GM12878 (cell line): Measurements from ENCODE around the gene FCER1G. TPM values are rescaled to one million over a fixed set of nuclear protein-coding genes. Genes with fewer than 3 reads are reported as not detected.
A peak's percentile ranks its signal among the peaks of the same experiment; 100 is the strongest.

ENCODE experiments used
- ASH2L ChIP-seq: fragments of 300-600, 200-600 bp; sonication (generic); IDR thresholded peaks from 2 replicates; pipeline ENCODE4 v1.6.1; 2017; ENCODE audit warnings: low read depth, mild to moderate bottlenecking, borderline replicate concordance
- CBX5 ChIP-seq: sonication (generic); IDR thresholded peaks from 2 replicates; pipeline ENCODE4 v1.6.1; 2016; ENCODE audit warnings: low read depth, moderate library complexity, mild to moderate bottlenecking, inconsistent platforms
- DPF2 ChIP-seq: fragments of 450-650 bp; IDR thresholded peaks from 2 replicates; pipeline ENCODE4 v1.6.1; 2017; ENCODE audit warnings: mild to moderate bottlenecking
- EP300 ChIP-seq, 2 experiments: fragments of 150-350 bp in 1 of 2; IDR thresholded peaks; 2 replicates each; pipeline ENCODE4 v1.6.1; 2011 to 2012; ENCODE audit warnings: low read depth in 2 of 2, low read length in 2 of 2, borderline replicate concordance in 1 of 2, improper control_type of control experiment in 1 of 2, inconsistent platforms in 1 of 2; ENCODE audit not compliant: control insufficient read depth in 1 of 2
- FOS ChIP-seq: IDR thresholded peaks from 3 replicates; pipeline ENCODE4 v1.6.1; 2011; ENCODE audit warnings: borderline replicate concordance; ENCODE audit not compliant: insufficient read length; ENCODE audit errors: extremely low read depth
- FOXM1 ChIP-seq: IDR thresholded peaks from 2 replicates; pipeline ENCODE4 v1.6.1; 2012; ENCODE audit warnings: low read depth, mild to moderate bottlenecking, inconsistent platforms, low read length, moderate library complexity
- IKZF1 ChIP-seq: fragments of 450-650 bp; conservative IDR thresholded peaks from 2 replicates; pipeline ENCODE4 v1.6.1; 2017; ENCODE audit warnings: antibody characterized with exemption, mild to moderate bottlenecking
- LARP7 ChIP-seq: fragments of 450-650 bp; IDR thresholded peaks from 2 replicates; pipeline ENCODE4 v1.6.1; 2017; ENCODE audit warnings: mild to moderate bottlenecking
- MTA3 ChIP-seq: IDR thresholded peaks from 2 replicates; pipeline ENCODE4 v1.6.1; 2012; ENCODE audit warnings: low read length, inconsistent platforms, borderline replicate concordance
- RCOR1 ChIP-seq: conservative IDR thresholded peaks from 2 replicates; pipeline ENCODE4 v1.6.1; 2012; ENCODE audit warnings: low read depth, low read length, improper control_type of control experiment
- SREBF2 ChIP-seq: IDR thresholded peaks from 2 replicates; pipeline ENCODE4 v1.6.1; 2012; ENCODE audit warnings: mild to moderate bottlenecking, low read length
- SUPT20H ChIP-seq: IDR thresholded peaks from 2 replicates; pipeline ENCODE4 v1.6.1; 2011; ENCODE audit warnings: low read depth, mild to moderate bottlenecking, low read length, moderate library complexity, borderline replicate concordance; ENCODE audit not compliant: control insufficient read depth
- polyA plus RNA-seq, 11 experiments: library from polyadenylated mRNA; depleted of rRNA in 4 of 11; unstranded in 6 of 11; stranded (reverse) in 5 of 11; fragments of >200 nt; fragmentation: Nextera tagmentation in 4 of 11; fragmentation: Illumina TruSeq in 1 of 11; extraction: Ambion mirVana in 4 of 11; extraction: Trizol in 1 of 11; gene quantifications; 1 replicate in 1 of 11; 2 replicates in 10 of 11; pipeline versions ENCODE4 v1.2.1 to v1.2.3, GENCODE V29; 2011 to 2016; ENCODE audit warnings: inconsistent platforms in 2 of 11, missing spikeins in 2 of 11, low read depth in 1 of 11
- total RNA-seq, 4 experiments: library from RNA; depleted of rRNA in 3 of 4; stranded (reverse); fragments of >200 nt in 3 of 4; fragmentation: Illumina TruSeq in 1 of 4; extraction: Trizol in 1 of 4; gene quantifications; 2 replicates each; pipeline versions ENCODE4 v1.2.1 to v1.2.3, GENCODE V29; 2013 to 2021
- TF ChIP-seq, protein P1 (sequence below): fragments of 450-650 bp; formaldehyde crosslinking; IDR thresholded peaks from 2 replicates; pipeline ENCODE4 v1.4.0; 2022; ENCODE audit warnings: mild to moderate bottlenecking, moderate library complexity
- TF ChIP-seq, protein P2 (sequence below): fragments of 450-650 bp; formaldehyde crosslinking; IDR thresholded peaks from 2 replicates; pipeline ENCODE4 v1.4.0; 2020; ENCODE audit warnings: mild to moderate bottlenecking, moderate library complexity
- TF ChIP-seq, protein P3 (sequence below): IDR thresholded peaks from 2 replicates; pipeline ENCODE4 v1.6.1; 2011; ENCODE audit warnings: low read depth, low read length, improper control_type of control experiment, borderline replicate concordance
- TF ChIP-seq, protein P4 (sequence below): fragments of 450-650 bp; conservative IDR thresholded peaks from 2 replicates; pipeline ENCODE4 v1.6.1; 2017; ENCODE audit warnings: mild to moderate bottlenecking, moderate library complexity
- TF ChIP-seq, protein P5 (sequence below), 3 experiments: IDR thresholded peaks in 2 of 3; conservative IDR thresholded peaks in 1 of 3; 2 replicates each; pipeline ENCODE4 v1.5.1; 2011; ENCODE audit warnings: low read depth in 3 of 3, low read length in 3 of 3, mild to moderate bottlenecking in 3 of 3, control low read depth in 2 of 3, moderate library complexity in 2 of 3, inconsistent platforms in 1 of 3, mixed read lengths in 1 of 3; ENCODE audit not compliant: control insufficient read depth in 2 of 3, insufficient read depth in 1 of 3; ENCODE audit errors: extremely low read depth in 1 of 3

Gene FCER1G
- total and polyA plus RNA-seq, 10 of the 15 experiments (the other 5 are each of a cell fraction or from before 2014, with no cell fraction given) = 0.40 to 1.9 (median 0.89) TPM

DNA sequence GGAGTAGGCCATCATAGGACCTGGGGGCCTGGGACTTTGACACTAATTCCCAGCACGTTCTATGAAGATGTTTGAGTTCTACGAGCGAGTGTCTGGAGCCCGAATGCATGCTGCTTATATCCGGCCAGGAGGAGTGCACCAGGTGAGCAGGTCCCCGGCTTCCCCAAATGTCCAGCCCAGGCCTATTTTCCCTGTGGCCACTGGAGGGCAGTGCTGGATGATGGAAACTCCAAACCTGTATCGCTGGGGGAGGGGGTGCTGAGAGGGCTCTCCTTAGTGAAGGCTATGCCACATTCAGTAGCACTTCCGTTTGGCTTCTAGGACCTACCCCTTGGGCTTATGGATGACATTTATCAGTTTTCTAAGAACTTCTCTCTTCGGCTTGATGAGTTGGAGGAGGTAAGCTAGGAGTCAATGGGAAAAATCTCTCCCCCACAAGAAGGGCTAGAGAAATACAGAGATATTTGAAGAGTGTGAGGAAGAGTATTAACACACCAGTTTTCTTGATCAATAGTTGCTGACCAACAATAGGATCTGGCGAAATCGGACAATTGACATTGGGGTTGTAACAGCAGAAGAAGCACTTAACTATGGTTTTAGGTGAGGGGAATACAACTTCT, 5.2 kb upstream of the FCER1G start (continued):
- TF ChIP-seq, protein P1, sequence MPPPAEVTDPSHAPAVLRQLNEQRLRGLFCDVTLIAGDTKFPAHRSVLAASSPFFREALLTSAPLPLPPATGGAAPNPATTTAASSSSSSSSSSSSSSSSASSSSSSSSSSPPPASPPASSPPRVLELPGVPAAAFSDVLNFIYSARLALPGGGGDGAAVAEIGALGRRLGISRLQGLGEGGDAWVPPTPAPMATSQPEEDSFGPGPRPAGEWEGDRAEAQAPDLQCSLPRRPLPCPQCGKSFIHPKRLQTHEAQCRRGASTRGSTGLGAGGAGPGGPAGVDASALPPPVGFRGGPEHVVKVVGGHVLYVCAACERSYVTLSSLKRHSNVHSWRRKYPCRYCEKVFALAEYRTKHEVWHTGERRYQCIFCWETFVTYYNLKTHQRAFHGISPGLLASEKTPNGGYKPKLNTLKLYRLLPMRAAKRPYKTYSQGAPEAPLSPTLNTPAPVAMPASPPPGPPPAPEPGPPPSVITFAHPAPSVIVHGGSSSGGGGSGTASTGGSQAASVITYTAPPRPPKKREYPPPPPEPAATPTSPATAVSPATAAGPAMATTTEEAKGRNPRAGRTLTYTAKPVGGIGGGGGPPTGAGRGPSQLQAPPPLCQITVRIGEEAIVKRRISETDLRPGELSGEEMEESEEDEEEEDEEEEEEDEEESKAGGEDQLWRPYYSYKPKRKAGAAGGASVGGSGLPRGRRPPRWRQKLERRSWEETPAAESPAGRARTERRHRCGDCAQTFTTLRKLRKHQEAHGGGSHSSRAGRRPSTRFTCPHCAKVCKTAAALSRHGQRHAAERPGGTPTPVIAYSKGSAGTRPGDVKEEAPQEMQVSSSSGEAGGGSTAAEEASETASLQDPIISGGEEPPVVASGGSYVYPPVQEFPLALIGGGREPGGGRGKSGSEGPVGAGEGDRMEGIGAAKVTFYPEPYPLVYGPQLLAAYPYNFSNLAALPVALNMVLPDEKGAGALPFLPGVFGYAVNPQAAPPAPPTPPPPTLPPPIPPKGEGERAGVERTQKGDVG = no peak
- TF ChIP-seq SREBF2 (no peak), DPF2 (no peak), IKZF1 (0 out of 2 replicates have a peak, but pooled peaks have one; percentile 34), MTA3 (no peak), CBX5 (no peak), SUPT20H (no peak), RCOR1 (no peak), FOS (no peak), EP300 (IDR thresholded peaks at IDR 0.05; ENCODE audit: borderline replicate concordance in 1 of 2, control insufficient read depth in 1 of 2, low read depth in 2 of 2, low read length in 2 of 2) (no peak), FOXM1 (no peak), ASH2L (no peak), LARP7 (no peak)
- TF ChIP-seq, protein P2, sequence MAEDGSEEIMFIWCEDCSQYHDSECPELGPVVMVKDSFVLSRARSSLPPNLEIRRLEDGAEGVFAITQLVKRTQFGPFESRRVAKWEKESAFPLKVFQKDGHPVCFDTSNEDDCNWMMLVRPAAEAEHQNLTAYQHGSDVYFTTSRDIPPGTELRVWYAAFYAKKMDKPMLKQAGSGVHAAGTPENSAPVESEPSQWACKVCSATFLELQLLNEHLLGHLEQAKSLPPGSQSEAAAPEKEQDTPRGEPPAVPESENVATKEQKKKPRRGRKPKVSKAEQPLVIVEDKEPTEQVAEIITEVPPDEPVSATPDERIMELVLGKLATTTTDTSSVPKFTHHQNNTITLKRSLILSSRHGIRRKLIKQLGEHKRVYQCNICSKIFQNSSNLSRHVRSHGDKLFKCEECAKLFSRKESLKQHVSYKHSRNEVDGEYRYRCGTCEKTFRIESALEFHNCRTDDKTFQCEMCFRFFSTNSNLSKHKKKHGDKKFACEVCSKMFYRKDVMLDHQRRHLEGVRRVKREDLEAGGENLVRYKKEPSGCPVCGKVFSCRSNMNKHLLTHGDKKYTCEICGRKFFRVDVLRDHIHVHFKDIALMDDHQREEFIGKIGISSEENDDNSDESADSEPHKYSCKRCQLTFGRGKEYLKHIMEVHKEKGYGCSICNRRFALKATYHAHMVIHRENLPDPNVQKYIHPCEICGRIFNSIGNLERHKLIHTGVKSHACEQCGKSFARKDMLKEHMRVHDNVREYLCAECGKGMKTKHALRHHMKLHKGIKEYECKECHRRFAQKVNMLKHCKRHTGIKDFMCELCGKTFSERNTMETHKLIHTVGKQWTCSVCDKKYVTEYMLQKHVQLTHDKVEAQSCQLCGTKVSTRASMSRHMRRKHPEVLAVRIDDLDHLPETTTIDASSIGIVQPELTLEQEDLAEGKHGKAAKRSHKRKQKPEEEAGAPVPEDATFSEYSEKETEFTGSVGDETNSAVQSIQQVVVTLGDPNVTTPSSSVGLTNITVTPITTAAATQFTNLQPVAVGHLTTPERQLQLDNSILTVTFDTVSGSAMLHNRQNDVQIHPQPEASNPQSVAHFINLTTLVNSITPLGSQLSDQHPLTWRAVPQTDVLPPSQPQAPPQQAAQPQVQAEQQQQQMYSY = no peak
- TF ChIP-seq, protein P3, sequence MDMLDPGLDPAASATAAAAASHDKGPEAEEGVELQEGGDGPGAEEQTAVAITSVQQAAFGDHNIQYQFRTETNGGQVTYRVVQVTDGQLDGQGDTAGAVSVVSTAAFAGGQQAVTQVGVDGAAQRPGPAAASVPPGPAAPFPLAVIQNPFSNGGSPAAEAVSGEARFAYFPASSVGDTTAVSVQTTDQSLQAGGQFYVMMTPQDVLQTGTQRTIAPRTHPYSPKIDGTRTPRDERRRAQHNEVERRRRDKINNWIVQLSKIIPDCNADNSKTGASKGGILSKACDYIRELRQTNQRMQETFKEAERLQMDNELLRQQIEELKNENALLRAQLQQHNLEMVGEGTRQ = no peak
- TF ChIP-seq, protein P4, sequence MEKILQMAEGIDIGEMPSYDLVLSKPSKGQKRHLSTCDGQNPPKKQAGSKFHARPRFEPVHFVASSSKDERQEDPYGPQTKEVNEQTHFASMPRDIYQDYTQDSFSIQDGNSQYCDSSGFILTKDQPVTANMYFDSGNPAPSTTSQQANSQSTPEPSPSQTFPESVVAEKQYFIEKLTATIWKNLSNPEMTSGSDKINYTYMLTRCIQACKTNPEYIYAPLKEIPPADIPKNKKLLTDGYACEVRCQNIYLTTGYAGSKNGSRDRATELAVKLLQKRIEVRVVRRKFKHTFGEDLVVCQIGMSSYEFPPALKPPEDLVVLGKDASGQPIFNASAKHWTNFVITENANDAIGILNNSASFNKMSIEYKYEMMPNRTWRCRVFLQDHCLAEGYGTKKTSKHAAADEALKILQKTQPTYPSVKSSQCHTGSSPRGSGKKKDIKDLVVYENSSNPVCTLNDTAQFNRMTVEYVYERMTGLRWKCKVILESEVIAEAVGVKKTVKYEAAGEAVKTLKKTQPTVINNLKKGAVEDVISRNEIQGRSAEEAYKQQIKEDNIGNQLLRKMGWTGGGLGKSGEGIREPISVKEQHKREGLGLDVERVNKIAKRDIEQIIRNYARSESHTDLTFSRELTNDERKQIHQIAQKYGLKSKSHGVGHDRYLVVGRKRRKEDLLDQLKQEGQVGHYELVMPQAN = no peak
- TF ChIP-seq, protein P5, sequence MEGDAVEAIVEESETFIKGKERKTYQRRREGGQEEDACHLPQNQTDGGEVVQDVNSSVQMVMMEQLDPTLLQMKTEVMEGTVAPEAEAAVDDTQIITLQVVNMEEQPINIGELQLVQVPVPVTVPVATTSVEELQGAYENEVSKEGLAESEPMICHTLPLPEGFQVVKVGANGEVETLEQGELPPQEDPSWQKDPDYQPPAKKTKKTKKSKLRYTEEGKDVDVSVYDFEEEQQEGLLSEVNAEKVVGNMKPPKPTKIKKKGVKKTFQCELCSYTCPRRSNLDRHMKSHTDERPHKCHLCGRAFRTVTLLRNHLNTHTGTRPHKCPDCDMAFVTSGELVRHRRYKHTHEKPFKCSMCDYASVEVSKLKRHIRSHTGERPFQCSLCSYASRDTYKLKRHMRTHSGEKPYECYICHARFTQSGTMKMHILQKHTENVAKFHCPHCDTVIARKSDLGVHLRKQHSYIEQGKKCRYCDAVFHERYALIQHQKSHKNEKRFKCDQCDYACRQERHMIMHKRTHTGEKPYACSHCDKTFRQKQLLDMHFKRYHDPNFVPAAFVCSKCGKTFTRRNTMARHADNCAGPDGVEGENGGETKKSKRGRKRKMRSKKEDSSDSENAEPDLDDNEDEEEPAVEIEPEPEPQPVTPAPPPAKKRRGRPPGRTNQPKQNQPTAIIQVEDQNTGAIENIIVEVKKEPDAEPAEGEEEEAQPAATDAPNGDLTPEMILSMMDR (IDR thresholded peaks at IDR 0.05 in 2 of 3, conservative IDR thresholded peaks at IDR 0.05 in 1 of 3; ENCODE audit: control insufficient read depth in 2 of 3, extremely low read depth in 1 of 3, insufficient read depth in 1 of 3, low read depth in 3 of 3, low read length in 3 of 3) = peak; percentile 88 to 94 (median 89)
